SK-N-MC (cell line): ENCODE results near the gene FBXO5.

Experiments used
- DNase-seq: peaks from one replicate; pipeline ENCODE4 v3.0.0-alpha.2; 2011; ENCODE audit warnings: low read depth, low spot score
- H3K27ac ChIP-seq: fragments of 200-600 bp; sonication (generic); 2 replicates; pipeline ENCODE4 v1.5.1; 2016; ENCODE audit warnings: mixed run types
- H3K36me3 ChIP-seq: fragments of 200-600 bp; sonication (generic); 2 replicates; pipeline ENCODE4 v1.6.1; 2017; ENCODE audit warnings: antibody characterized with exemption, low read length, mixed read lengths; ENCODE audit not compliant: insufficient read depth
- H3K4me3 ChIP-seq: fragments of 200-600 bp; sonication (generic); 2 replicates; pipeline ENCODE4 v1.5.1; 2016
- H3K9ac ChIP-seq: fragments of 200-600 bp; sonication (generic); 2 replicates; pipeline ENCODE4 v1.8.0; 2017; ENCODE audit warnings: mixed run types, mixed read lengths; ENCODE audit not compliant: insufficient read length
- H3K9me3 ChIP-seq: fragments of 200-600 bp; sonication (generic); 2 replicates; pipeline ENCODE4 v1.6.1; 2017; ENCODE audit warnings: low read depth, mild to moderate bottlenecking, antibody characterized with exemption, low read length, moderate library complexity, mixed read lengths
- EZH2 ChIP-seq: fragments of 200-600 bp; sonication (generic); IDR thresholded peaks from one replicate; pipeline ENCODE4 v1.6.1; 2017; ENCODE audit warnings: antibody characterized with exemption
- FOXP2 ChIP-seq: optimal IDR thresholded peaks from 2 replicates; pipeline ENCODE3; 2011; ENCODE audit warnings: mild to moderate bottlenecking, moderate library complexity; ENCODE audit not compliant: insufficient read depth; ENCODE audit errors: extremely low read length, control extremely low read depth
- POLR2AphosphoS5 ChIP-seq: IDR thresholded peaks from 2 replicates; pipeline ENCODE4 v1.6.1; 2012; ENCODE audit warnings: mild to moderate bottlenecking, low read depth, low read length, borderline replicate concordance

FBXO5 gene

GRCh38 chr6:153023977-153024708, 41.3 kb upstream of the FBXO5 start:
- TF ChIP-seq FOXP2: no peak
- no peak overlapping the region for H3K4me3 ChIP-seq
- no peaks in the 10 kb centered on the region for H3K9me3 ChIP-seq
- no peak overlapping the region for H3K9ac ChIP-seq
- no peaks in the 10 kb centered on the region for H3K36me3 ChIP-seq
- no peak overlapping the region for H3K27ac ChIP-seq
- peak; percentile 20 for DNase-seq

- Histone ChIP-seq H3K9ac (no peak overlapping the region), H3K36me3 (no peaks in the 10 kb centered on the region), H3K4me3 (no peak overlapping the region), H3K27ac (no peak overlapping the region), H3K9me3 (no peaks in the 10 kb centered on the region)
- TF ChIP-seq FOXP2 (no peak), POLR2AphosphoS5 (no peak), EZH2 (no peak)
- no peak for DNase-seq
These were observed 35.5 kb upstream of the FBXO5 start for GRCh38 chr6:153018355-153018754.

GRCh38 chr6:153016846-153017245, 34.0 kb upstream of the FBXO5 start:
- no peak overlapping the region for H3K27ac ChIP-seq
- no peak overlapping the region for H3K9ac ChIP-seq
- H3K36me3 ChIP-seq: no peaks in the 10 kb centered on the region
- no peaks in the 10 kb centered on the region for H3K9me3 ChIP-seq
- H3K4me3 ChIP-seq: no peak overlapping the region
- DNase-seq: no peak
- TF ChIP-seq POLR2AphosphoS5 (no peak), EZH2 (no peak), FOXP2 (no peak)

- Histone ChIP-seq H3K27ac (no peak overlapping the region), H3K36me3 (no peaks in the 10 kb centered on the region), H3K4me3 (no peak overlapping the region), H3K9ac (no peak overlapping the region), H3K9me3 (no peaks in the 10 kb centered on the region)
- DNase-seq: no peak
- no peak for TF ChIP-seq POLR2AphosphoS5
- no peak for TF ChIP-seq EZH2
- no peak for TF ChIP-seq FOXP2
These were observed 32.3 kb upstream of the FBXO5 start for GRCh38 chr6:153015094-153015640.

- Histone ChIP-seq H3K27ac (no peak overlapping the region), H3K36me3 (no peaks in the 10 kb centered on the region), H3K9ac (no peak overlapping the region), H3K9me3 (no peaks in the 10 kb centered on the region), H3K4me3 (no peak overlapping the region)
- no peak for TF ChIP-seq POLR2AphosphoS5
- no peak for TF ChIP-seq EZH2
- TF ChIP-seq FOXP2: no peak
- no peak for DNase-seq
These were observed 30.6 kb upstream of the FBXO5 start for GRCh38 chr6:153013438-153013837.

- H3K4me3 ChIP-seq: no peak overlapping the region
- no peak overlapping the region for H3K27ac ChIP-seq
- no peak overlapping the region for H3K9ac ChIP-seq
- no peak for TF ChIP-seq POLR2AphosphoS5
- no peak for TF ChIP-seq EZH2
- no peak for TF ChIP-seq FOXP2
- DNase-seq: no peak
- H3K36me3 ChIP-seq: no peaks in the 10 kb centered on the region
- H3K9me3 ChIP-seq: no peaks in the 10 kb centered on the region
These were observed 30.0 kb upstream of the FBXO5 start for GRCh38 chr6:153012856-153013255.

GRCh38 chr6:153003366-153003690, 20.5 kb upstream of the FBXO5 start:
- Histone ChIP-seq H3K9ac (peak overlapping the region; percentile 95), H3K27ac (0 out of 2 replicates have a peak overlapping the region, but pooled peaks have one; percentile 5), H3K36me3 (peaks cover 19% of the 10 kb centered on the region; the same call in 1 of the 2 replicates), H3K9me3 (no peaks in the 10 kb centered on the region), H3K4me3 (peak overlapping the region; percentile 90)
- TF ChIP-seq POLR2AphosphoS5 (no peak), EZH2 (no peak), FOXP2 (no peak)
- no peak for DNase-seq

GRCh38 chr6:153002613-153003365, 19.9 kb upstream of the FBXO5 start, which contains the start of gene MTRF1L:
TSS of gene MTRF1L (minus strand) at chr6:153002709. CDS start at chr6:153002685, 24 bp downstream.
- Histone ChIP-seq H3K9me3 (no peaks in the 10 kb centered on the region), H3K4me3 (peak within 1 kb of the TSS; percentile 90), H3K9ac (peak within 1 kb of the TSS; percentile 95), H3K36me3 (peaks cover 23% of the 10 kb centered on the region), H3K27ac (peak within 1 kb of the TSS; percentile 47)
- DNase-seq: peak; percentile 93
- TF ChIP-seq FOXP2 (no peak), POLR2AphosphoS5 (peak; percentile 70)
